GM15510 (cell line): ENCODE results near the gene RCAN1.

ENCODE experiments used
- POLR2A ChIP-seq: IDR thresholded peaks from 3 replicates; pipeline ENCODE4 v1.6.1; 2011; ENCODE audit warnings: borderline replicate concordance; ENCODE audit not compliant: insufficient read length; ENCODE audit errors: extremely low read depth

RCAN1 gene

DNA sequence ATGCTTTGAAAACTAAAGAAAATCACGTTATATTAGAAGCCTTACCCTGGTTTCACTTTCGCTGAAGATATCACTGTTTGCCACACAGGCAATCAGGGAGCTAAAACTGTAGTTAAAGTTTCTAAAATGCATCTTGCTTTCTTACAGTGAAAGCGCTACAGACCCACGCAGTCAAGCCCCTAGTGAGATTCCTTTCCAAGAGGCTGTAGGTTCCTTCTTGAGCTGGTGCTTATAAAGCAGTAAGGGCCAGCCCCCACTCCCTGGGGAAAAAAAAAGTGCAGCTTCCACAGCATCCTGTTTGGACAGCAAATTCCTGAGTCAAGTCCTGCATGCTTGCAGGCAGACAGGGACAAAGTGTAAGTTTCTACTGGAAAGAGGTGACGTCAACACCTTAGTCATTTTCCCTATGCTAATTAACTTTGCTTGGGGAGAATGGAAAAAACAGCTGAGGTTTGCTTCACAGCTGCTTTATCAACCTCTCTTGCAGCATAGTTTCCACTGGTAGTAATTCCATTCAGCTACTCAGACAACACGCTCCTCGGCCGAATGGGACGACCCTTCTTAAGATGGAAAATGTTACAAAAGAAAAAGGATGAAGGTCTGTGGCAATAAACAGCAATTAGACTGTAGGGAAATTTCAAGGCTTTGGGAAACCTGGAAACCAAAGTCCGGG, 88.2 kb downstream of the RCAN1 start:
- TF ChIP-seq POLR2A, result no peak

DNA sequence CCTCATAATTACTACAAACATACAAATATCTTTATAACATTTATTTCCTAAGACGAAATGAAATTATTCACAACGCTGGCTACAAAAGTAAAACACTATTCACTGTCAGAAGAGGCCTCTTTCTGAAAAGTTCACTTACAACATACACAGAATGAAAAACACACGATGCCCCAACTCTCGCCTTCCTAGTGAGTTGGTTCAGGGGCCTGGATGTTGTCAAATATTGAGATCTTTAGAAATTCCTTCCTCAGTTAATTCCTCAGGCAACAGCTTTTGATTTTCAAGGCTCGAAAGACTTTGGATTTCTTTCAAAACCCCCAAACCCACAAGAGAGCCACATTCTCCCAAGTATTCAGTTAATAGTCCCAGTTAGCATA, 88.7 kb downstream of the RCAN1 start:
- TF ChIP-seq POLR2A, result no peak

- no peak for TF ChIP-seq POLR2A
These were observed 90.0 kb downstream of the RCAN1 start for GRCh38 chr21:34524646-34525601.

GRCh38 chr21:34523019-34523555, 91.8 kb downstream of the RCAN1 start:
- no peak for TF ChIP-seq POLR2A

DNA sequence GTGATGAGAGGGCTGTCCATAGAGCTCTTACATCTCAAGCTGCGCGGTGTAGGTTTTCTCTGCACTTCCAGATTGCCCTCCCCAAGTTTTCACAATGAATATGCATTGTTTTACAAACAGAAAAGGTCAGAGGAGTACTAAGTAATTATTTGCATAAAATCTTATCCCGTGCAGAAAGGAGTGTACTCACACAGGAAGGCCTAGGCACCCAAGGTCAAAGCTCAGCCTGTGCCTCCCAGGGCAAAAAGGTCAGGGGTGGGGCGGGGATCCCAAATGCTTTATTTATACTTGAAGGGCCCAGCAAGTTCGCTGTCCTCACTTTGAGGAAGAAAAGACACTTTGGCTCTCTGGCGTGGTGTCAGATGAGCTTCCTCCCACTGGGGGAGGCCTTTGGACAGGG, 92.6 kb downstream of the RCAN1 start:
- no peak for TF ChIP-seq POLR2A

DNA sequence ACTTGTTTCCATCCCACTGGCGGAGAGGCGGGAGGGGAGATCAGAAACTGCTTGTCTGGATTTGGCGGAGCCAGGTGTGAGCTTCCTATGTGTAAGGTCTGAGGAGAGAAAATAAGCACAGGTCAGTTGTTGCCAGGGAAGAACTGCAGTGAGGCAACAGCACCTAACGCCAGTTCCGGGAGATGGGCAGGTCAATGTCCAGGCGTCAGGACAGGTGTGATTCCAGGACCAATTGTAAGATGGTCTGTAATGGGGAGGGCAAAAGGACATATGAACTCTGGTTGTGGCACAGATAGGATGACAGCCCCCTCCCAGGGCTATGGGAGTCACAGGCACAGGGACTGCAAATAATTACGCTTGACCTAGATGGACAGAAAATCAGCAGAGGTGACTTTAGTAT, 93.4 kb downstream of the RCAN1 start:
- no peak for TF ChIP-seq POLR2A

DNA sequence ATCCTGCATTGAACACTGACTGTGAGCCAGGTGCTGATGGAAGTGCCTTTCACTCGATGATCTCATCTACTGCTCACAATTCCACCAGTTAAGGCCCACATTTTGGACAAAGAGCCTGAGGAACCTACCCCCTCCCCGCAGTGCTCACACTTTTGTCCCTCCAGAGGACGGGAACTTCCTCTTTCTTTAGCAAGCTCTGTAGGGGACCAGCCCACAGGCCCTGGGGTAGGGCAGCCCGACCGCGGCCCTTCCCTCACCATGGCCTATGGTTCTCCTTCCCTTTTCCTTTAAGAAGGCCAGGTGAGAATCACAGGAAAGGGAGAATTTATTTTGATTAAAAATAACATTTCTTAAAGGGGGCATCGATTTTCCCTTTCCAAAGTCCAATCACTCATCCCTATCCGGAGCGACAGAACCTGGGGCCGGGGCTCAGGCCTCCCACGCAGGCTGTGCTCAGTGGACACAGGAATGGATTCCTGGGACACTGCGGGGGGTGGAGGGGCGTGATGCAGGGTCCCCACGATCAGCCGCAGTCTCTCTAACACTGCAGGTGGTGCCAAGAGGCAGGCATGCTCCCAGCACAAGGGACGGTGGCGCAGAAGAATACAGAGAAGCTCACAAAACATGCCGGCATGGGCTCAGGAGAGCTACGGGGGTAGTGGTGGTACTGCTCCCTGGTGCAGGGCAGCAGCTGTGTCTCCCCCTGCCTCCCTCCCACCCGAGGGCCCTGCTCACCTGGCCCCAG, 94.0 kb downstream of the RCAN1 start:
- no peak for TF ChIP-seq POLR2A

DNA sequence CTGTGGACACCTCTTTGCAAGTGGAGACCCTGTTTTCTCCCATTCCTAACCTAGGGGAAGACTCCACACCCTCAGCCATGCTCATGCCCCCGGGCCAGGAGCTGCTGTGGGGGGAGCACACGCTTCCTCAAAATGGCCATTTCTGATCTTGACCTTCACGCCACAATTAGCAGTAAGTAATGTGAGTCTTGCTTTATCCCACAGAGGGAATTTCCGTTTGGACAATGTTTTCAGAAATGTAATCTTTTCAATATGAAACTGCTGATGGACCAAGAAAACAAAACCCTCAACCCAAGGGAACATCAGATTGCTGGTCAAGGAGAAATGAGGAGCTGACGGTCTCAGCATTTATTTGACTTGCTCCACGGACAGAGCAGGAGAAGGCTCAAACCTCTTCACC, 94.6 kb downstream of the RCAN1 start:
- TF ChIP-seq POLR2A, result no peak

DNA sequence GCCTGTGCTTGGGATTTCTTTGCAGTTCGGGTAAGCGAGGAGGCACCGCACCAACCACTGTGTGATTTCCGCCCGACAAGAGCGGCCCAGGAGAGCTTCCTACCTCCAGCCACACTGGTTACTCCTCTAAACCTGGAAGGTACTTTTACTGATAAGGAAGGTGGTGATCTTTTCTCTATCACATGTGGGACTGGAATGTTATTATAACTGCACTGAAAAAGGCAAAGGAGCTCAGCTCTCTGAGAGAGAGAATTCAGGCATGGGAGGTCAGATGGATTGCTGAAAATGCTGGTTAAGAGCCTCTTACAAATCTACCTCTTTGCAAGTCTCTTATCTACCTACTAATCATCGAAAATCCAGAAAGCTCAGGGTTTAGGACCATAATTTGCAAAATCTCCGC, 95.2 kb downstream of the RCAN1 start:
- TF ChIP-seq POLR2A, result no peak

DNA sequence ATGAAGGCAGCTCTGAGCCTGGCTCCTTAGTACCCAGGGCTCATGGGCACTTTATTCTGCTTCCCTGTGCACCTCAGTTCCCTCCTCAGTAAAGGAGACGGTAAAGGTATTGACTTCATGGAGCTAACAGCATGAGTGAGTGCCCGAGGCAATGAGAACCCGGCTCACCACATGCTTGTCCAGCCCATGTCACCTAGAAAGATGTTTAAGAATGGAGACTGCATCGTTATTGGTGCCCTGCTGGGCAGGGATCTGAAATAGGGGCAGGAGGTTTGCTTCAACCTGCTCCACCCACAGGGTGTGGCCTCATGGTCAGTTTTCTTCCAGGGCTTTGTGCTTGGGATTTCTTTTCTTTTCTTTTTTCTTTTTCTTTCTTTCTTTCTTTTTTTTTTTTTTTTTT, 95.9 kb downstream of the RCAN1 start:
- no peak for TF ChIP-seq POLR2A

DNA sequence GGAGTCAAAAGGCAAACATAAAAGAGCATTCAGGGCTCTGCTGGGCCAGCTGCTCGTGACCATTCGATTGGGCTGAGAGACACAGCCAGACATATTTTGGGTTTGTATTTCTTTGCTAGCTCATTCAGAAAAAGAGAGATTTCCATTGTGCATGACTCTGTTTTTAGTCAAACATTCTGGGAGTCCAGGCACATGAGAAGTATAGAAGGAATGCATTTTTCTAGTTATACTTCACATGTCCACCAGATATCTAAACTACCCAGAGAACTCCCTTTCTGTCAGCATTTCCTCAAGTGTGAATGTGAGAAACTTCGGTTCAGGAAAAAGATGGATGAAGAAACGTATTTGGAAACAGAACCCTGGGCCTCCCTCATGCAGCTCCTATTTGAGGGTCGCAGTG, 96.6 kb downstream of the RCAN1 start:
- no peak for TF ChIP-seq POLR2A

DNA sequence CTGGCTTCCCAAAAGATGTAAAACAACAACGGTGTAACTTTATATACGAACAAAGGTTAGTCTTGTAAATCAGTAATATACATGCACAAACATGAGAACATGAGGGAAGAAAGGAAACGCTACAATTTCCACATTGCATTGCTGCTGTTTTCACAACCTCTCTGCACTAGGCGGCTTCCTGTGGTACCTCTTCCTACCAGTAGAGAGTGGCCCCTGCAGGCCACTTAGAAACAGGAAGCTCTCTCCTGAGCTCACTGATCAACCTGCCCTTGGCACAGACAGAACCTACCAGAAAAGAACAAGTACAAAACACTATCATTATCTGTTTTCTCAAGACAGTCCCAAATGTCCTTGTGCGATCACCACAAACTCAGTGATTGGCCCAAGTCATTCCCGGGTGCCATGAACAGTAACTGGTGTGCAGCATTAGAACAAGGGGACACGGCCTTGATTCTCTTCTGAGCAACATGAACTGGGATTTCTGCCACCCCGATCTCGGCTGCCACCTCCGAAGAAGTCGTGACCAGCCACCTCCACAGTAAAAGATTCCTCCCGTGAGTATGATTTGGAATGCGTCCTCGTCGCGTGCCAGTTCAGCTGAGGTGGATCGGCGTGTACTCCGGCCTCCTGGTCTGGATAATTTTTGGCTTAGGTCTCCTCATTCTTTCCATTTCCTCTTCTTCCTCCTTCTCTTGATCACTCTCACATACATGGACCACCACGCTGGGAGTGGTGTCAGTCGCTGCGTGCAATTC, 97.2 kb downstream of the RCAN1 start:
- TF ChIP-seq POLR2A, result no peak

DNA sequence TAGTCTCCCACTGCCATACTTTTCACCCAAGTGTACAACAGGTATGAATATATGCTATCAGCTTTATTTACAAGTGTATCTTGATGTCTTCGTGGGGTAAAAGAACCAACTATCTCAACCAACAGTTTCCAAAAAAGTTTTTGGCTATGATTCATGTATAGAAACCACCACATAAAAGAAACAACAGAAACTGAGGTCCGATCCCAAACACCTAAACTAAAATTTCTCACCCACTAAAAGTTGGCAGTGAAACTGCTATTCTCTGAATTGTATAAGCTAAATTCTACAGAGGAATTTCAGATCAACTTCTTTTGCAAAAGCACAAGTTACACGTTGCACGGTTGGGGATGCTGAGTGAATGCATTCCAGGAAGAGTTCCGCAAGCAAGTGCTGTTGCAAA, 97.9 kb downstream of the RCAN1 start:
- no peak for TF ChIP-seq POLR2A

DNA sequence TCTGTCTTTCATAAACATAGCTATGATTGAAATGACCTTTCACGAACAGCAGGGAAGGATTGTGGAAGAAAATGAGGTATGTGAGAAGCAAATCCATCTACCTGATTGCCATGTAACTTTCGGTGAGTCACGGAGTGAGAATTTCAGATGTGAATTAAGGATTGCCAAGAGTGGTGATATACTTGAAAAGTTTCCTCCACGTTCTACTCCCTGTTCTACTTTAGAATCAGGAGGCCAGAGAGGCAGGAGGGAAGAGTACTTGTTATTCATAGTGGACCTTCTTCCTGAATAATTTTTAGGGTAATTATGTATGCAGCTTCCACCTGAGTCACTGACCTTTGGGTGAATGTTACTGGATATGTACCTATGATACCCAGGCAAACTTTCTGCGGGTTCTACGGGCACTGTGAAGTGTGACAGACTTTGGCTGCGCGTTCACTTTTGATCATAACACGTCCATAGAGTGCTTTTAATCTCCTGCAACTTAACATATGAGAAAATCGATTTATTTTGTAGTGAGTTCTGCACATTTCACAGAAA, 100.3 kb downstream of the RCAN1 start:
- TF ChIP-seq POLR2A, result no peak

DNA sequence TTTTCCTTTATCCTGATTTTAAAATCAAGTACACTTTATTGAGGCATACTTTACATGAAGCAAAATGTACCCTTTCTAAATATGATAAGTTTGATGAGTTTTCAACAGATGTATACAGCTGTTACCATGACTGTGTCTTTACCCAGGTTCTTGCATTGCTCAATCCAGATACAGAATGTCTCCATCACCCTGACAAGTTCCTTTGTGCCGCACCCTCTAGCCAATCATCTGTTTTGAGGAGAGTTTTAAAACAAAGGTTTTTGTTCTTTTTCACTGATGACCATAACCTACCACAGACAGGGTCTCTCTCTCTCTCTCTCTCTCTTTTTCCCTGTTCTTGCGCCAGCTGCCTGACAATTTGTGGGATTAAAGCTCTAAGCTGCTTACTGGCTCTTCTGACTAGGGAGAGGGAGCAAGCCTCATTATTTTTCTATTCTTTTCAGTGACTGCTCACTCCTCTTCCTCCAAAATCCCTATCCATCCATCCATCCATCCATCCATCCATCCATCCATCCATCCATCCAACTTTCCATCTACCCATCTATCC, 101.7 kb downstream of the RCAN1 start:
- TF ChIP-seq POLR2A, result no peak
